Stimulated activated CD8-positive, alpha-beta memory T cell treated with anti-CD3 and anti-CD28 coated beads, Interleukin-2, amount 100 ng/mL, for 48 hours (primary cell): Measurements from ENCODE around the gene ZNF740.

ENCODE experiments used
- DNase-seq, 2 donors: peaks; one replicate each; pipeline ENCODE4 v3.0.0-alpha.2; 2020; ENCODE audit warnings: low read depth in 2 of 2

Gene ZNF740

GRCh38 chr12:53214221-53214620, 33.7 kb downstream of the ZNF740 start:
- no peak for DNase-seq

- DNase-seq = no peak
These were observed 34.3 kb downstream of the ZNF740 start for GRCh38 chr12:53214687-53215455.

- DNase-seq = no peak
These were observed 35.0 kb downstream of the ZNF740 start for GRCh38 chr12:53215497-53215896.

GRCh38 chr12:53217051-53217930, 36.8 kb downstream of the ZNF740 start:
- peak; percentile 36 to 57 for DNase-seq

- DNase-seq = no peak
These were observed 37.4 kb downstream of the ZNF740 start for GRCh38 chr12:53217931-53218307.

- no peak for DNase-seq
These were observed 38.2 kb downstream of the ZNF740 start for GRCh38 chr12:53218551-53219291.

GRCh38 chr12:53219292-53219955, 38.9 kb downstream of the ZNF740 start:
- peak; percentile 67 to 77 for DNase-seq

GRCh38 chr12:53219956-53220693, 39.6 kb downstream of the ZNF740 start:
- peak; percentile 70 to 77 for DNase-seq

- peak; percentile 81 to 87 for DNase-seq
These were observed 40.2 kb downstream of the ZNF740 start for GRCh38 chr12:53220694-53221202.

- DNase-seq = peak in 1 of 2 donors; percentile 41
These were observed 40.9 kb downstream of the ZNF740 start for GRCh38 chr12:53221203-53222080.

- no peak for DNase-seq
These were observed 41.7 kb downstream of the ZNF740 start for GRCh38 chr12:53222170-53222721.

GRCh38 chr12:53222806-53223261, 42.3 kb downstream of the ZNF740 start:
- no peak for DNase-seq

GRCh38 chr12:53223389-53224060, 43.0 kb downstream of the ZNF740 start:
- DNase-seq = no peak

GRCh38 chr12:53224061-53224896, 43.8 kb downstream of the ZNF740 start:
- DNase-seq = no peak

GRCh38 chr12:53224897-53225634, 44.5 kb downstream of the ZNF740 start:
- no peak for DNase-seq

GRCh38 chr12:53225635-53226424, 45.3 kb downstream of the ZNF740 start:
- no peak for DNase-seq
